Esophagus squamous epithelium (tissue), 4 donors: ENCODE data around the gene PDXDC1.

Experiments used
- POLR2A ChIP-seq, 4 donors: fragments of 450-650 bp; IDR thresholded peaks; one replicate each; pipeline ENCODE4 v1.6.1; 2017; ENCODE audit warnings: antibody characterized with exemption in 4 of 4, mild to moderate bottlenecking in 4 of 4, moderate library complexity in 3 of 4
- TF ChIP-seq, protein P1 (sequence below), 6 experiments: fragments of 450-650 bp in 4 of 6; fragments of 200-600 bp in 2 of 6; sonication (generic) in 2 of 6; IDR thresholded peaks; one replicate each; pipeline ENCODE4 v1.5.1; 2016 to 2019; ENCODE audit warnings: antibody characterized with exemption in 6 of 6, mild to moderate bottlenecking in 4 of 6, moderate library complexity in 4 of 6

DNA sequence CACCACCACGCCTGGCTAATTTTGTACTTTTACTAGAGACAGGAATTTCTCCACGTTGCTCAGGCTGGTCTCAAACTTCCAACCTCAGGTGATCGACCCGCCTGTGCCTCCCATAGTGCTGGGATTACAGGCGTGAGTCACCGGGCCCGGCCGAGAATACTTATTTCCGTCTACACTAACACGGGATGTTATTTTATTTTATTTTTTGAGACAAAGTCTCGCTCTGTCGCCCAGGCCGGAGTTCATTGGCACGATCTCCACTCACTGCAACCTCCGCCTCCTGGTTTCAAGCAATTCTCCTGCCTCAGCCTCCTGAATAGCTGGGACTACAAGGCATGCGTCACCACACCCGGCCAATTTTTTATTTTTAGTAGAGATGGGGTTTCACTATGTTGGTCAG, 9.5 kb upstream of the PDXDC1 start:
- no peak for TF ChIP-seq POLR2A (IDR thresholded peaks at IDR 0.05)
- TF ChIP-seq, protein P1, sequence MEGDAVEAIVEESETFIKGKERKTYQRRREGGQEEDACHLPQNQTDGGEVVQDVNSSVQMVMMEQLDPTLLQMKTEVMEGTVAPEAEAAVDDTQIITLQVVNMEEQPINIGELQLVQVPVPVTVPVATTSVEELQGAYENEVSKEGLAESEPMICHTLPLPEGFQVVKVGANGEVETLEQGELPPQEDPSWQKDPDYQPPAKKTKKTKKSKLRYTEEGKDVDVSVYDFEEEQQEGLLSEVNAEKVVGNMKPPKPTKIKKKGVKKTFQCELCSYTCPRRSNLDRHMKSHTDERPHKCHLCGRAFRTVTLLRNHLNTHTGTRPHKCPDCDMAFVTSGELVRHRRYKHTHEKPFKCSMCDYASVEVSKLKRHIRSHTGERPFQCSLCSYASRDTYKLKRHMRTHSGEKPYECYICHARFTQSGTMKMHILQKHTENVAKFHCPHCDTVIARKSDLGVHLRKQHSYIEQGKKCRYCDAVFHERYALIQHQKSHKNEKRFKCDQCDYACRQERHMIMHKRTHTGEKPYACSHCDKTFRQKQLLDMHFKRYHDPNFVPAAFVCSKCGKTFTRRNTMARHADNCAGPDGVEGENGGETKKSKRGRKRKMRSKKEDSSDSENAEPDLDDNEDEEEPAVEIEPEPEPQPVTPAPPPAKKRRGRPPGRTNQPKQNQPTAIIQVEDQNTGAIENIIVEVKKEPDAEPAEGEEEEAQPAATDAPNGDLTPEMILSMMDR (IDR thresholded peaks at IDR 0.05): no peak
